GM23248 (cell line): ENCODE data around the gene SHISA5. TPM values are rescaled to one million over a fixed set of nuclear protein-coding genes. Genes with fewer than 3 reads are reported as not detected.

Experiments used
- DNase-seq: peaks from one replicate; pipeline ENCODE4 v3.0.0-alpha.2; 2015
- H2AFZ ChIP-seq: fragments of 200-600 bp; sonication (generic); 2 replicates; pipeline ENCODE4 v1.6.1; 2016; ENCODE audit warnings: antibody characterized with exemption
- H3F3A ChIP-seq: fragments of 200-600 bp; sonication (generic); 2 replicates; pipeline ENCODE4 v1.6.1; 2016; ENCODE audit warnings: mild to moderate bottlenecking, antibody characterized with exemption, mixed run types; ENCODE audit not compliant: insufficient read depth
- H3K27ac ChIP-seq: fragments of 200-600 bp; sonication (generic); 2 replicates; pipeline ENCODE4 v1.5.1; 2016; ENCODE audit warnings: mild to moderate bottlenecking
- H3K27me3 ChIP-seq: fragments of 200-600 bp; sonication (generic); replicated peaks from 2 replicates; pipeline ENCODE4 v1.6.1; 2016; ENCODE audit warnings: mild to moderate bottlenecking; ENCODE audit not compliant: insufficient read depth
- H3K36me3 ChIP-seq: fragments of 200-600 bp; sonication (generic); 2 replicates; pipeline ENCODE4 v1.6.1; 2016; ENCODE audit warnings: low read depth, mild to moderate bottlenecking
- H3K4me1 ChIP-seq: fragments of 200-600 bp; sonication (generic); 2 replicates; pipeline ENCODE4 v1.6.1; 2016; ENCODE audit warnings: mild to moderate bottlenecking; ENCODE audit not compliant: insufficient read depth
- H3K4me2 ChIP-seq: fragments of 200-600 bp; sonication (generic); one replicate; pipeline ENCODE4 v1.6.1; 2016; ENCODE audit warnings: mild to moderate bottlenecking; ENCODE audit not compliant: unreplicated experiment
- H3K4me3 ChIP-seq: fragments of 200-600 bp; sonication (generic); 2 replicates; pipeline ENCODE4 v1.5.1; 2016; ENCODE audit warnings: mild to moderate bottlenecking
- H3K79me2 ChIP-seq: fragments of 200-600 bp; sonication (generic); 2 replicates; pipeline ENCODE4 v1.6.1; 2016; ENCODE audit warnings: mild to moderate bottlenecking; ENCODE audit not compliant: insufficient read depth
- H3K9ac ChIP-seq: fragments of 200-600 bp; sonication (generic); 2 replicates; pipeline ENCODE4 v1.6.1; 2016; ENCODE audit warnings: mild to moderate bottlenecking
- H3K9me2 ChIP-seq: fragments of 200-600 bp; sonication (generic); 2 replicates; pipeline ENCODE4 v1.6.1; 2016; ENCODE audit warnings: mixed run types, mild to moderate bottlenecking, moderate library complexity; ENCODE audit not compliant: insufficient read depth
- H3K9me3 ChIP-seq: fragments of 200-600 bp; sonication (generic); one replicate; pipeline ENCODE4 v1.6.1; 2017; ENCODE audit warnings: low read depth
- H4K20me1 ChIP-seq: fragments of 200-600 bp; sonication (generic); 2 replicates; pipeline ENCODE4 v1.6.0; 2016; ENCODE audit not compliant: insufficient read depth
- EZH2 ChIP-seq: fragments of 200-600 bp; sonication (generic); IDR thresholded peaks from 2 replicates; pipeline ENCODE4 v1.6.1; 2018; ENCODE audit warnings: antibody characterized with exemption, mild to moderate bottlenecking; ENCODE audit not compliant: insufficient read depth, poor library complexity, severe bottlenecking
- EZH2phosphoT487 ChIP-seq: fragments of 200-600 bp; sonication (generic); IDR thresholded peaks from 2 replicates; pipeline ENCODE4 v1.6.1; 2018; ENCODE audit warnings: antibody characterized with exemption, moderate library complexity, mild to moderate bottlenecking, low read depth; ENCODE audit not compliant: insufficient read depth
- WGBS, 2 experiments: methylation state at CpG; one replicate each; pipeline ENCODE4 v1.1.6; 2015 to 2017; ENCODE audit warnings: low lambda C conversion rate in 2 of 2, low coverage in 1 of 2; ENCODE audit errors: missing lambda C conversion rate in 2 of 2; 5-methylcytosine and 5-hydroxymethylcytosine counted together
- in situ Hi-C: fragments of 300-500 bp; cut with MboI; formaldehyde crosslinking; loops from 2 replicates; pipeline ENCODE4 v1.15.0; 2020
- polyA plus RNA-seq: library from polyadenylated mRNA; unstranded; fragments of >200 nt; fragmentation: Nextera tagmentation; extraction: Ambion mirVana; gene quantifications from 2 replicates; pipeline ENCODE4 v1.2.1, GENCODE V29; 2016
- total RNA-seq: library from RNA; depleted of rRNA; stranded (reverse); fragments of >200 nt; shearing (Covaris generic); gene quantifications from 2 replicates; pipeline ENCODE4 v1.2.3, GENCODE V29; 2014

Gene SHISA5
- total and polyA plus RNA-seq, 2 experiments from 2014 or later = 153 to 215 TPM

- no peaks in the 10 kb centered on the region for H3K27me3 ChIP-seq
- H4K20me1 ChIP-seq = 0 out of 2 replicates have a peak, but pooled peaks cover 2% of the 10 kb centered on the region
- no peak overlapping the region for H3K9ac ChIP-seq
- H3K27ac ChIP-seq = no peak overlapping the region
- H3K4me3 ChIP-seq = no peak overlapping the region
- peaks cover 22% of the 10 kb centered on the region for H3K4me1 ChIP-seq
- no peak for TF ChIP-seq EZH2
- TF ChIP-seq EZH2phosphoT487 = no peak
- no peak overlapping the region for H2AFZ ChIP-seq
- H3K4me2 ChIP-seq = no peak overlapping the region
- 73 to 75% methylated on average over 1 of the region's 1 CpG for WGBS, 2 experiments
- H3K9me3 ChIP-seq = no peaks in the 10 kb centered on the region
- 0 out of 2 replicates have a peak, but pooled peaks cover 6% of the 10 kb centered on the region for H3F3A ChIP-seq
- no peaks in the 10 kb centered on the region for H3K36me3 ChIP-seq
- DNase-seq = no peak
- peaks cover 27% of the 10 kb centered on the region for H3K79me2 ChIP-seq
- in situ Hi-C loops = loop anchor here (10.0 kb wide), 1 partner anchor 162 kb away; no protein-coding TSS in a partner anchor
- no peaks in the 10 kb centered on the region for H3K9me2 ChIP-seq
These were observed 67.5 kb downstream of the SHISA5 start for GRCh38 chr3:48436477-48436787.

GRCh38 chr3:48435774-48436476, 68.0 kb downstream of the SHISA5 start:
- Histone ChIP-seq H3K9me2 (no peaks in the 10 kb centered on the region), H3K9ac (no peak overlapping the region), H3K4me1 (peaks cover 18% of the 10 kb centered on the region), H3K79me2 (peaks cover 22% of the 10 kb centered on the region), H3K27ac (no peak overlapping the region), H4K20me1 (no peaks in the 10 kb centered on the region), H3K27me3 (no peaks in the 10 kb centered on the region), H3F3A (0 out of 2 replicates have a peak, but pooled peaks cover 6% of the 10 kb centered on the region), H3K9me3 (no peaks in the 10 kb centered on the region), H3K36me3 (no peaks in the 10 kb centered on the region), H3K4me2 (no peak overlapping the region), H2AFZ (no peak overlapping the region), H3K4me3 (no peak overlapping the region)
- TF ChIP-seq EZH2phosphoT487 (no peak), EZH2 (no peak)
- in situ Hi-C loops = loop anchor here (10.0 kb wide), 1 partner anchor 161 kb away; no protein-coding TSS in a partner anchor
- 31 to 37% methylated on average over 7 of the region's 7 CpGs for WGBS, 2 experiments
- DNase-seq = peak; percentile 84

- Histone ChIP-seq H3K4me3 (no peak overlapping the region), H3F3A (0 out of 2 replicates have a peak, but pooled peaks cover 6% of the 10 kb centered on the region), H3K27me3 (no peaks in the 10 kb centered on the region), H3K4me2 (no peak overlapping the region), H4K20me1 (no peaks in the 10 kb centered on the region), H3K27ac (no peak overlapping the region), H3K79me2 (peaks cover 15% of the 10 kb centered on the region), H3K9ac (no peak overlapping the region), H3K4me1 (peaks cover 18% of the 10 kb centered on the region), H3K36me3 (no peaks in the 10 kb centered on the region), H3K9me2 (no peaks in the 10 kb centered on the region), H2AFZ (no peak overlapping the region), H3K9me3 (no peaks in the 10 kb centered on the region)
- no peak for TF ChIP-seq EZH2
- TF ChIP-seq EZH2phosphoT487 = no peak
- WGBS, 2 experiments = 54% methylated on average over 4 of the region's 4 CpGs
- DNase-seq = no peak
- in situ Hi-C loops = loop anchor here (10.0 kb wide), 1 partner anchor 160 kb away; no protein-coding TSS in a partner anchor
These were observed 68.8 kb downstream of the SHISA5 start for GRCh38 chr3:48435223-48435595.

GRCh38 chr3:48434591-48435222, 69.3 kb downstream of the SHISA5 start:
- peaks cover 10% of the 10 kb centered on the region for H3K79me2 ChIP-seq
- H3K9ac ChIP-seq = peak overlapping the region; percentile 48; the same call in 1 of the 2 replicates
- 0 out of 2 replicates have a peak, but pooled peaks cover 6% of the 10 kb centered on the region for H3F3A ChIP-seq
- no peaks in the 10 kb centered on the region for H4K20me1 ChIP-seq
- H3K9me3 ChIP-seq = no peaks in the 10 kb centered on the region
- peaks cover 18% of the 10 kb centered on the region for H3K4me1 ChIP-seq
- peak overlapping the region; percentile 41 for H3K4me2 ChIP-seq
- no peak for TF ChIP-seq EZH2
- no peak for TF ChIP-seq EZH2phosphoT487
- H3K4me3 ChIP-seq = no peak overlapping the region
- no peaks in the 10 kb centered on the region for H3K36me3 ChIP-seq
- no peak for DNase-seq
- in situ Hi-C loops = loop anchor here (10.0 kb wide), 1 partner anchor 160 kb away; no protein-coding TSS in a partner anchor
- no peaks in the 10 kb centered on the region for H3K9me2 ChIP-seq
- 71 to 72% methylated on average over 14 to 15 of the region's 15 CpGs for WGBS, 2 experiments
- no peak overlapping the region for H2AFZ ChIP-seq
- H3K27me3 ChIP-seq = no peaks in the 10 kb centered on the region
- peak overlapping the region; percentile 59; the same call in 1 of the 2 replicates for H3K27ac ChIP-seq
